Astrocyte (in vitro differentiated cells and primary cell): Measurements from ENCODE around the gene ACAT2. TPM values are rescaled to one million over a fixed set of nuclear protein-coding genes. Genes with fewer than 3 reads are reported as not detected.

Source experiments
- DNase-seq: peaks from one replicate; pipeline ENCODE4 v3.0.0-alpha.2; 2010; ENCODE audit warnings: low read depth
- FAIRE-seq: peaks from 2 replicates; lab custom pipeline; 2011; peaks lifted over from hg19 to GRCh38; lab: Jason Lieb, UNC
- H2AFZ ChIP-seq: 2 replicates; pipeline ENCODE4 v1.6.0; 2012; ENCODE audit warnings: low read depth, low read length, inconsistent platforms
- H3K27ac ChIP-seq: 2 replicates; pipeline ENCODE4 v1.5.1; 2011; ENCODE audit warnings: low read depth, low read length, inconsistent platforms
- H3K27me3 ChIP-seq: 2 replicates; pipeline ENCODE4 v1.6.0; 2011; ENCODE audit warnings: low read length, inconsistent platforms; ENCODE audit not compliant: insufficient read depth
- H3K36me3 ChIP-seq: 2 replicates; pipeline ENCODE4 v1.5.1; 2011; ENCODE audit warnings: low read length, inconsistent platforms; ENCODE audit not compliant: insufficient read depth
- H3K4me1 ChIP-seq: 2 replicates; pipeline ENCODE4 v1.5.1; 2011; ENCODE audit warnings: low read length, inconsistent platforms; ENCODE audit not compliant: insufficient read depth
- H3K4me2 ChIP-seq: 2 replicates; pipeline ENCODE4 v1.6.0; 2012; ENCODE audit warnings: low read length, inconsistent platforms
- H3K4me3 ChIP-seq: 2 replicates; pipeline ENCODE4 v1.5.1; 2011; ENCODE audit warnings: low read depth, mild to moderate bottlenecking, low read length, inconsistent platforms; ENCODE audit not compliant: insufficient read depth
- H3K79me2 ChIP-seq: 2 replicates; pipeline ENCODE4 v1.6.0; 2012; ENCODE audit warnings: mild to moderate bottlenecking, low read length, inconsistent platforms; ENCODE audit not compliant: insufficient read depth
- H3K9ac ChIP-seq: 2 replicates; pipeline ENCODE4 v1.6.0; 2012; ENCODE audit warnings: mild to moderate bottlenecking, low read length, inconsistent platforms
- H3K9me3 ChIP-seq: 2 replicates; pipeline ENCODE4 v1.5.1; 2012; ENCODE audit warnings: low read depth, mild to moderate bottlenecking, low read length, inconsistent platforms; ENCODE audit not compliant: insufficient read depth
- H4K20me1 ChIP-seq: 2 replicates; pipeline ENCODE4 v1.6.0; 2012; ENCODE audit warnings: low read length, inconsistent platforms; ENCODE audit not compliant: insufficient read depth
- H3K27ac Mint-ChIP-seq: one replicate; pipeline ENCODE4 v1.8.0; 2021; ENCODE audit warnings: mild to moderate bottlenecking, mixed read lengths; ENCODE audit not compliant: unreplicated experiment
- H3K27me3 Mint-ChIP-seq: one replicate; pipeline ENCODE4 v1.8.0; 2021; ENCODE audit warnings: low read depth, mixed read lengths; ENCODE audit not compliant: unreplicated experiment
- H3K36me3 Mint-ChIP-seq: one replicate; pipeline ENCODE4 v1.8.0; 2021; ENCODE audit warnings: low read depth, mixed read lengths; ENCODE audit not compliant: unreplicated experiment
- H3K4me1 Mint-ChIP-seq: one replicate; pipeline ENCODE4 v1.8.0; 2021; ENCODE audit warnings: low read depth, mixed read lengths; ENCODE audit not compliant: unreplicated experiment
- H3K4me3 Mint-ChIP-seq: one replicate; pipeline ENCODE4 v1.8.0; 2021; ENCODE audit warnings: mild to moderate bottlenecking, moderate library complexity, mixed read lengths; ENCODE audit not compliant: unreplicated experiment
- H3K9me3 Mint-ChIP-seq: one replicate; pipeline ENCODE4 v1.8.0; 2021; ENCODE audit warnings: mild to moderate bottlenecking, mixed read lengths; ENCODE audit not compliant: unreplicated experiment
- EZH2 ChIP-seq: IDR thresholded peaks from 2 replicates; pipeline ENCODE4 v1.6.1; 2012; ENCODE audit warnings: mild to moderate bottlenecking, low read length, inconsistent platforms; ENCODE audit not compliant: insufficient read depth
- total RNA-seq: library from RNA; stranded (reverse); gene quantifications from 2 replicates; pipeline ENCODE4 v1.2.1, GENCODE V29; 2021
- TF ChIP-seq, protein P1 (sequence below): IDR thresholded peaks from 2 replicates; pipeline ENCODE4 v1.5.1; 2011; ENCODE audit warnings: low read depth, mild to moderate bottlenecking, inconsistent platforms, low read length, moderate library complexity; ENCODE audit not compliant: insufficient read depth

ACAT2 gene
- total RNA-seq, 1 donor from 2014 or later = 96.7 TPM

DNA sequence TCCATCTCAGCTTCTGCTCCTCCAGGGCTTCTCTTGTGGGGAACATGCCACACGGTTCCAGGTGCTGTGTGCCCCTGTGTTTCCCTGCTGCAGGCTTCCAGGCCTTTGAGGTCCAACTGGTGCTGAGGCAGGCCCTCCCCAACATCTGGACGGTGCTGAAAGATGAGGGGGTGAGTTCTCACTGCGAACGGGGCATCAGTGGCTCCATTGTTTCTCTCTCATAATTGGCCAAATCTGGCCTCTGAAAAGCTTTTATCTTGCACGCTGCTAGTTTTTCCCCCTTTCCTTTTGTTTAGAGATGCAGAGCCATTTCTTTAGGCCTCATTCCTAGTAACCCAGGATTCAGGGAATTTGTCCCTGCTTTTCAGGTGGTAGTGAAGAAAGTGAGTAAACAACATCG lies 46.8 kb downstream of the ACAT2 start:
- H2AFZ ChIP-seq = no peak overlapping the region
- Mint-ChIP-seq H3K27ac (no peak overlapping the region), H3K4me1 (no peaks in the 10 kb centered on the region), H3K27me3 (peaks cover 2% of the 10 kb centered on the region), H3K9me3 (no peaks in the 10 kb centered on the region), H3K4me3 (no peak overlapping the region), H3K36me3 (no peaks in the 10 kb centered on the region)
- H3K9me3 ChIP-seq = no peaks in the 10 kb centered on the region
- FAIRE-seq (no peak), DNase-seq (no peak)
- TF ChIP-seq, protein P1, sequence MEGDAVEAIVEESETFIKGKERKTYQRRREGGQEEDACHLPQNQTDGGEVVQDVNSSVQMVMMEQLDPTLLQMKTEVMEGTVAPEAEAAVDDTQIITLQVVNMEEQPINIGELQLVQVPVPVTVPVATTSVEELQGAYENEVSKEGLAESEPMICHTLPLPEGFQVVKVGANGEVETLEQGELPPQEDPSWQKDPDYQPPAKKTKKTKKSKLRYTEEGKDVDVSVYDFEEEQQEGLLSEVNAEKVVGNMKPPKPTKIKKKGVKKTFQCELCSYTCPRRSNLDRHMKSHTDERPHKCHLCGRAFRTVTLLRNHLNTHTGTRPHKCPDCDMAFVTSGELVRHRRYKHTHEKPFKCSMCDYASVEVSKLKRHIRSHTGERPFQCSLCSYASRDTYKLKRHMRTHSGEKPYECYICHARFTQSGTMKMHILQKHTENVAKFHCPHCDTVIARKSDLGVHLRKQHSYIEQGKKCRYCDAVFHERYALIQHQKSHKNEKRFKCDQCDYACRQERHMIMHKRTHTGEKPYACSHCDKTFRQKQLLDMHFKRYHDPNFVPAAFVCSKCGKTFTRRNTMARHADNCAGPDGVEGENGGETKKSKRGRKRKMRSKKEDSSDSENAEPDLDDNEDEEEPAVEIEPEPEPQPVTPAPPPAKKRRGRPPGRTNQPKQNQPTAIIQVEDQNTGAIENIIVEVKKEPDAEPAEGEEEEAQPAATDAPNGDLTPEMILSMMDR = no peak
- TF ChIP-seq EZH2 = no peak
- H4K20me1 ChIP-seq = no peaks in the 10 kb centered on the region
- no peak overlapping the region for H3K4me2 ChIP-seq
- no peaks in the 10 kb centered on the region for H3K4me1 ChIP-seq
- no peak overlapping the region for H3K9ac ChIP-seq
- H3K27ac ChIP-seq = no peak overlapping the region
- H3K4me3 ChIP-seq = no peak overlapping the region
- H3K36me3 ChIP-seq = no peaks in the 10 kb centered on the region
- H3K27me3 ChIP-seq = no peaks in the 10 kb centered on the region
- H3K79me2 ChIP-seq = no peaks in the 10 kb centered on the region

DNA sequence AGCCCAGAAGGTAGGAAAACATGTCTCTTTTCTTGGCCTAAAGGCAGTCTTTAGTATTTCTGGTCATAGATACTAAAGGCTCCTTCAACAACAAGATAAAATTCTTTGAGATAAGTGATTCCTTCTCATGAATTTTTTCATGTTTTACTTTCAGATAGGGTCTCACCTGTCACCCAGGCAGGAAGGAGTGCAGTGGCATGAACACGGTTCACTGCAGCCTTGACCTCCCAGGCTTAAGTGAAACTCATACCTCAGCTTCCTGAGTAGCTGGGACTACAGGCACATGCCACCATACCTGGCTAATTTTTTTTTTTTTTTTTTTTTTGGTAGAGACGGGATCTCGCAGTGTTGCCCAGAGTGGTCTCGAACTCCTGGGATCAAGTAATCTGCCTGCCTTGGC lies 47.3 kb downstream of the ACAT2 start:
- Histone ChIP-seq H4K20me1 (no peaks in the 10 kb centered on the region), H3K36me3 (no peaks in the 10 kb centered on the region), H3K27me3 (no peaks in the 10 kb centered on the region), H3K4me1 (no peaks in the 10 kb centered on the region), H2AFZ (no peak overlapping the region), H3K4me2 (no peak overlapping the region), H3K79me2 (no peaks in the 10 kb centered on the region), H3K9me3 (no peaks in the 10 kb centered on the region), H3K4me3 (no peak overlapping the region), H3K27ac (no peak overlapping the region), H3K9ac (no peak overlapping the region)
- no peaks in the 10 kb centered on the region for H3K9me3 Mint-ChIP-seq
- no peak for TF ChIP-seq EZH2
- TF ChIP-seq, protein P1 = no peak
- no peak for DNase-seq
- H3K27me3 Mint-ChIP-seq = peaks cover 4% of the 10 kb centered on the region
- no peak overlapping the region for H3K4me3 Mint-ChIP-seq
- no peak for FAIRE-seq
- peaks cover 2% of the 10 kb centered on the region for H3K36me3 Mint-ChIP-seq
- no peak overlapping the region for H3K27ac Mint-ChIP-seq
- no peaks in the 10 kb centered on the region for H3K4me1 Mint-ChIP-seq

DNA sequence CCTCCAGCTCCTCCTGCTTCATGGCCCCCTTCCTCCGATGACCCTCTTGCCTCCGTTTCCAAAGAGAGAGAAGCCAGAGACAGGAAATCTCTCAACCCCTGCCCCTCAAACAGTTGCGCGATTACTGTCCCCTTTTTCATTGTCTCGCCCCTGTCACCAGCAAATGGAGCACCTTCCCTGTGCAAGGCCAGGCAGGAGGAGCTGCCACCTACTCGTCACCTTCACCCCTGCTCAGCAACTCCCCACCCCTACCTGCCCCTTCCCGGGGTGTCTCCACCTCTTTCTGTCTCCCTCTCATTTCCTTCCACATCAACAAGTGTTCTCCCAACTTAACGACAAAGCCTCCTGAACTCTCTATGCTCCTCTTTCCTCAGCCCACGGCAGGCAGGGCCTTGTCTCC lies 51.9 kb downstream of the ACAT2 start:
- no peaks in the 10 kb centered on the region for H3K27me3 ChIP-seq
- no peak for TF ChIP-seq EZH2
- TF ChIP-seq, protein P1 = no peak
- no peak overlapping the region for H2AFZ ChIP-seq
- no peaks in the 10 kb centered on the region for H4K20me1 ChIP-seq
- Mint-ChIP-seq H3K27me3 (peaks cover 19% of the 10 kb centered on the region), H3K9me3 (no peaks in the 10 kb centered on the region), H3K4me1 (no peaks in the 10 kb centered on the region), H3K36me3 (peaks cover 5% of the 10 kb centered on the region), H3K27ac (no peak overlapping the region), H3K4me3 (no peak overlapping the region)
- DNase-seq (no peak), FAIRE-seq (no peak)
- H3K9me3 ChIP-seq = no peaks in the 10 kb centered on the region
- no peak overlapping the region for H3K4me2 ChIP-seq
- H3K4me1 ChIP-seq = no peaks in the 10 kb centered on the region
- no peak overlapping the region for H3K27ac ChIP-seq
- H3K9ac ChIP-seq = no peak overlapping the region
- H3K4me3 ChIP-seq = no peak overlapping the region
- H3K36me3 ChIP-seq = no peaks in the 10 kb centered on the region
- no peaks in the 10 kb centered on the region for H3K79me2 ChIP-seq
